Neural progenitor cell (in vitro differentiated cells): ENCODE measurements around the gene RAET1E. TPM values are rescaled to one million over a fixed set of nuclear protein-coding genes. Genes with fewer than 3 reads are reported as not detected.
"Not testable (repeated sequence)": the region's sequence is repeated elsewhere in the genome, so short reads cannot be mapped to it uniquely, and the experiment has no call there.

ENCODE experiments used
- DNase-seq: peaks from one replicate; pipeline ENCODE4 v3.0.0-alpha.2; 2016; ENCODE audit warnings: low spot score
- H2AFZ ChIP-seq: fragments of 200-600 bp; sonication (generic); replicated peaks from 2 replicates; pipeline ENCODE4 v1.6.1; 2016; ENCODE audit warnings: antibody characterized with exemption
- H3F3A ChIP-seq: fragments of 200-600 bp; sonication (generic); 2 replicates; pipeline ENCODE4 v1.6.1; 2016; ENCODE audit warnings: antibody characterized with exemption, low read depth
- H3K27ac ChIP-seq: fragments of 200-600 bp; sonication (generic); 2 replicates; pipeline ENCODE4 v1.5.1; 2016; ENCODE audit warnings: mild to moderate bottlenecking
- H3K27me3 ChIP-seq: fragments of 200-600 bp; sonication (generic); 2 replicates; pipeline ENCODE4 v1.6.1; 2016; ENCODE audit warnings: mild to moderate bottlenecking, moderate library complexity
- H3K36me3 ChIP-seq: fragments of 200-600 bp; sonication (generic); 2 replicates; pipeline ENCODE4 v1.5.1; 2016
- H3K4me1 ChIP-seq: fragments of 200-600 bp; sonication (generic); 2 replicates; pipeline ENCODE4 v1.6.1; 2016; ENCODE audit warnings: mixed run types
- H3K4me2 ChIP-seq: fragments of 200-600 bp; sonication (generic); 2 replicates; pipeline ENCODE4 v1.6.1; 2016
- H3K4me3 ChIP-seq: fragments of 200-600 bp; sonication (generic); 2 replicates; pipeline ENCODE4 v1.5.1; 2016
- H3K79me2 ChIP-seq: fragments of 200-600 bp; sonication (generic); 2 replicates; pipeline ENCODE4 v1.6.1; 2016; ENCODE audit warnings: low read depth
- H3K9ac ChIP-seq: fragments of 200-600 bp; sonication (generic); 2 replicates; pipeline ENCODE4 v1.6.1; 2016
- H3K9me3 ChIP-seq: fragments of 200-600 bp; sonication (generic); 2 replicates; pipeline ENCODE4 v1.5.1; 2016; ENCODE audit warnings: low read depth
- H4K20me1 ChIP-seq: fragments of 200-600 bp; sonication (generic); 2 replicates; pipeline ENCODE4 v1.6.1; 2016; ENCODE audit warnings: low read depth
- H3K27ac Mint-ChIP-seq: 3 replicates; pipeline ENCODE4 v1.8.0; 2021; ENCODE audit warnings: mixed read lengths
- H3K27me3 Mint-ChIP-seq: 2 replicates; pipeline ENCODE4 v1.8.0; 2022; ENCODE audit warnings: low read depth, mild to moderate bottlenecking, inconsistent platforms, moderate library complexity, mixed read lengths; ENCODE audit not compliant: insufficient read depth
- H3K36me3 Mint-ChIP-seq: 3 replicates; pipeline ENCODE4 v1.8.0; 2021; ENCODE audit warnings: mixed read lengths
- H3K4me1 Mint-ChIP-seq: 3 replicates; pipeline ENCODE4 v1.8.0; 2021; ENCODE audit warnings: mixed read lengths
- H3K4me3 Mint-ChIP-seq: 3 replicates; pipeline ENCODE4 v1.8.0; 2021; ENCODE audit warnings: mild to moderate bottlenecking, moderate library complexity, mixed read lengths
- H3K9me3 Mint-ChIP-seq: 3 replicates; pipeline ENCODE4 v1.8.0; 2020; ENCODE audit warnings: mixed read lengths
- EZH2 ChIP-seq: fragments of 200-600 bp; sonication (generic); IDR thresholded peaks from 2 replicates; pipeline ENCODE4 v1.6.1; 2017; ENCODE audit warnings: antibody characterized with exemption, mild to moderate bottlenecking, moderate library complexity
- EZH2phosphoT487 ChIP-seq: fragments of 200-600 bp; sonication (generic); IDR thresholded peaks from 2 replicates; pipeline ENCODE4 v1.6.1; 2017; ENCODE audit warnings: antibody characterized with exemption
- total RNA-seq: library from RNA; depleted of rRNA; stranded (reverse); fragments of >200 nt; gene quantifications from 2 replicates; pipeline ENCODE4 v1.2.3, GENCODE V29; 2015; ENCODE audit warnings: low replicate concordance
- TF ChIP-seq, protein P1 (sequence below): fragments of 200-600 bp; sonication (generic); IDR thresholded peaks from 2 replicates; pipeline ENCODE4 v1.5.1; 2017; ENCODE audit warnings: antibody characterized with exemption, mild to moderate bottlenecking

The RAET1E gene
- total RNA-seq, 1 donor from 2014 or later: not detected

DNA sequence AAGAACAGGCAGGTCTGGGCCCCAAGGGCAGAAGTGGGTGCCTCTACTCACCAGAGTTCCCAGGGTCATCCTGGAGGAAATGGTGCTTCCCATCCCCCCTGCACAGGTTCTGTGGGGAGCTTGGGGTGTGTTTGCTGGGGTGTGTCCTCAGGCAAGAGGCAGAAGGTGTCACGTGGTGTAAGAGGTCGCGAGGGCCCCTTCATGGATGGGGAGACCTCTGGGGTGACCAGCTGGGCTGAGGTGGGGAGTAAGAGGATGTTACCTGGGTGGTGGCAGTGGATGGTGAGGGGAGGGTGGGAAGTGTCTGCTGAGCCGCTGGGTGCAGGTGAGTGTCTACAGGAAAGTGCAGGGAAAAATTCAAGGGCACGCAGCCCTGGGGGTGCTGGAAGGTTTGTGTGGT, 24.2 kb upstream of the RAET1E start:
- Mint-ChIP-seq H3K27me3 (peaks cover 63% of the 10 kb centered on the region), H3K4me3 (peak overlapping the region; percentile 86), H3K4me1 (peaks cover 11% of the 10 kb centered on the region)
- not testable (repeated sequence) for H3K9me3 Mint-ChIP-seq, H3K79me2 ChIP-seq, H3K4me1 ChIP-seq, H3K9ac ChIP-seq, DNase-seq, H3K9me3 ChIP-seq, H2AFZ ChIP-seq, H3K36me3 ChIP-seq, H3K27ac Mint-ChIP-seq, H3F3A ChIP-seq, H3K36me3 Mint-ChIP-seq, H3K27ac ChIP-seq
- Histone ChIP-seq H4K20me1 (peaks cover 16% of the 10 kb centered on the region), H3K4me2 (peak overlapping the region; percentile 98), H3K4me3 (peak overlapping the region; percentile 71), H3K27me3 (peaks cover 100% of the 10 kb centered on the region)
- TF ChIP-seq EZH2: peak; percentile 7

- H3K4me3 ChIP-seq: no peak overlapping the region
- peaks cover 16% of the 10 kb centered on the region for H4K20me1 ChIP-seq
- H3K4me1 ChIP-seq: peaks cover 5% of the 10 kb centered on the region
- H3K27me3 ChIP-seq: peaks cover 94% of the 10 kb centered on the region
- DNase-seq: no peak
- no peaks in the 10 kb centered on the region for H3K36me3 ChIP-seq
- Mint-ChIP-seq H3K36me3 (no peaks in the 10 kb centered on the region), H3K27ac (no peak overlapping the region), H3K4me3 (peak overlapping the region; percentile 86), H3K4me1 (peaks cover 11% of the 10 kb centered on the region), H3K9me3 (peaks cover 9% of the 10 kb centered on the region), H3K27me3 (peaks cover 64% of the 10 kb centered on the region)
- no peak overlapping the region for H2AFZ ChIP-seq
- no peak overlapping the region for H3K9ac ChIP-seq
- H3F3A ChIP-seq: peaks cover 4% of the 10 kb centered on the region
- no peaks in the 10 kb centered on the region for H3K79me2 ChIP-seq
- no peaks in the 10 kb centered on the region for H3K9me3 ChIP-seq
- H3K27ac ChIP-seq: no peak overlapping the region
- no peak overlapping the region for H3K4me2 ChIP-seq
- TF ChIP-seq EZH2: no peak
- TF ChIP-seq EZH2phosphoT487: no peak
- TF ChIP-seq, protein P1, sequence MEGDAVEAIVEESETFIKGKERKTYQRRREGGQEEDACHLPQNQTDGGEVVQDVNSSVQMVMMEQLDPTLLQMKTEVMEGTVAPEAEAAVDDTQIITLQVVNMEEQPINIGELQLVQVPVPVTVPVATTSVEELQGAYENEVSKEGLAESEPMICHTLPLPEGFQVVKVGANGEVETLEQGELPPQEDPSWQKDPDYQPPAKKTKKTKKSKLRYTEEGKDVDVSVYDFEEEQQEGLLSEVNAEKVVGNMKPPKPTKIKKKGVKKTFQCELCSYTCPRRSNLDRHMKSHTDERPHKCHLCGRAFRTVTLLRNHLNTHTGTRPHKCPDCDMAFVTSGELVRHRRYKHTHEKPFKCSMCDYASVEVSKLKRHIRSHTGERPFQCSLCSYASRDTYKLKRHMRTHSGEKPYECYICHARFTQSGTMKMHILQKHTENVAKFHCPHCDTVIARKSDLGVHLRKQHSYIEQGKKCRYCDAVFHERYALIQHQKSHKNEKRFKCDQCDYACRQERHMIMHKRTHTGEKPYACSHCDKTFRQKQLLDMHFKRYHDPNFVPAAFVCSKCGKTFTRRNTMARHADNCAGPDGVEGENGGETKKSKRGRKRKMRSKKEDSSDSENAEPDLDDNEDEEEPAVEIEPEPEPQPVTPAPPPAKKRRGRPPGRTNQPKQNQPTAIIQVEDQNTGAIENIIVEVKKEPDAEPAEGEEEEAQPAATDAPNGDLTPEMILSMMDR: no peak
These were observed 23.4 kb upstream of the RAET1E start for GRCh38 chr6:149921361-149921760.

GRCh38 chr6:149919834-149920225, 21.9 kb upstream of the RAET1E start:
- Histone ChIP-seq H3K79me2 (no peaks in the 10 kb centered on the region), H3K9me3 (no peaks in the 10 kb centered on the region), H3K4me1 (peaks cover 5% of the 10 kb centered on the region), H4K20me1 (peaks cover 10% of the 10 kb centered on the region), H2AFZ (no peak overlapping the region), H3K27me3 (peaks cover 79% of the 10 kb centered on the region), H3K27ac (no peak overlapping the region), H3K4me2 (no peak overlapping the region), H3K4me3 (no peak overlapping the region), H3K36me3 (no peaks in the 10 kb centered on the region), H3K9ac (no peak overlapping the region), H3F3A (peaks cover 4% of the 10 kb centered on the region)
- TF ChIP-seq EZH2phosphoT487 (no peak), EZH2 (no peak)
- TF ChIP-seq, protein P1: no peak
- H3K4me1 Mint-ChIP-seq: peaks cover 9% of the 10 kb centered on the region
- peaks cover 8% of the 10 kb centered on the region for H3K9me3 Mint-ChIP-seq
- DNase-seq: no peak
- no peak overlapping the region for H3K4me3 Mint-ChIP-seq
- H3K36me3 Mint-ChIP-seq: no peaks in the 10 kb centered on the region
- H3K27me3 Mint-ChIP-seq: peaks cover 53% of the 10 kb centered on the region
- no peak overlapping the region for H3K27ac Mint-ChIP-seq

GRCh38 chr6:149919126-149919833, 21.4 kb upstream of the RAET1E start:
- not testable (repeated sequence) for H3K79me2 ChIP-seq, H3F3A ChIP-seq, H3K27ac Mint-ChIP-seq, H3K36me3 ChIP-seq, H3K4me2 ChIP-seq, H3K4me3 ChIP-seq, H3K9me3 ChIP-seq, H3K9me3 Mint-ChIP-seq, H3K36me3 Mint-ChIP-seq, H3K4me1 Mint-ChIP-seq, H2AFZ ChIP-seq, H4K20me1 ChIP-seq, H3K4me3 Mint-ChIP-seq, H3K9ac ChIP-seq, H3K4me1 ChIP-seq, H3K27ac ChIP-seq, DNase-seq
- peaks cover 47% of the 10 kb centered on the region for H3K27me3 Mint-ChIP-seq
- H3K27me3 ChIP-seq: peaks cover 79% of the 10 kb centered on the region
